HG02571 (cell line): ENCODE measurements around the gene ZNHIT3.
"Not testable (repeated sequence)": the region's sequence is repeated elsewhere in the genome, so short reads cannot be mapped to it uniquely, and the experiment has no call there.

Experiments
- ATAC-seq: cut with Tn5 transposase; IDR thresholded peaks from one replicate; pipeline ENCODE4 v1.9.1; 2021; ENCODE audit warnings: mild to moderate bottlenecking, moderate library complexity; ENCODE audit not compliant: unreplicated experiment

The ZNHIT3 gene

GRCh38 chr17:36482611-36483504, 3.6 kb upstream of the ZNHIT3 start:
- no peak for ATAC-seq

GRCh38 chr17:36484021-36484420, 2.5 kb upstream of the ZNHIT3 start:
- ATAC-seq, result not testable (repeated sequence)

GRCh38 chr17:36485027-36485426, 1.5 kb upstream of the ZNHIT3 start:
- ATAC-seq, result no peak

- ATAC-seq, result no peak
Measured at GRCh38 chr17:36485805-36486203, 677 bp upstream of the ZNHIT3 start.

- no peak for ATAC-seq
Measured at GRCh38 chr17:36493956-36494355, 7.5 kb downstream of the ZNHIT3 start.

- ATAC-seq, result no peak
Measured at GRCh38 chr17:36494674-36495073, 8.2 kb downstream of the ZNHIT3 start.

GRCh38 chr17:36495076-36495578, 8.6 kb downstream of the ZNHIT3 start:
- ATAC-seq, result no peak

- ATAC-seq, result no peak
Measured at GRCh38 chr17:36496018-36496789, 9.7 kb downstream of the ZNHIT3 start.

GRCh38 chr17:36498155-36498554, 11.7 kb downstream of the ZNHIT3 start:
- no peak for ATAC-seq

- ATAC-seq, result no peak
Measured at GRCh38 chr17:36498560-36499300, 12.2 kb downstream of the ZNHIT3 start.

GRCh38 chr17:36500745-36501225, 14.3 kb downstream of the ZNHIT3 start:
- ATAC-seq, result no peak

GRCh38 chr17:36501351-36501750, 14.9 kb downstream of the ZNHIT3 start:
- ATAC-seq, result no peak

GRCh38 chr17:36501963-36502362, 15.5 kb downstream of the ZNHIT3 start:
- no peak for ATAC-seq

GRCh38 chr17:36503456-36504155, 17.1 kb downstream of the ZNHIT3 start:
- ATAC-seq, result no peak

- no peak for ATAC-seq
Measured at GRCh38 chr17:36504156-36504545, 17.7 kb downstream of the ZNHIT3 start.

- ATAC-seq, result no peak
Measured at GRCh38 chr17:36505171-36505570, 18.7 kb downstream of the ZNHIT3 start.

- no peak for ATAC-seq
Measured at GRCh38 chr17:36506249-36506826, 19.9 kb downstream of the ZNHIT3 start.

GRCh38 chr17:36506831-36507230, 20.4 kb downstream of the ZNHIT3 start:
- no peak for ATAC-seq

- ATAC-seq, result no peak
Measured at GRCh38 chr17:36507266-36507665, 20.8 kb downstream of the ZNHIT3 start.

- not testable (repeated sequence) for ATAC-seq
Measured at GRCh38 chr17:36508439-36508838, 22.0 kb downstream of the ZNHIT3 start.
